ENCODE results near the gene SIGLEC15.

The SIGLEC15 gene

GRCh38 chr18:45879681-45880655 lies 54.5 kb downstream of the SIGLEC15 start:
- DNase-seq (ENCODE audit: low read depth), result no peak

GRCh38 chr18:45880876-45881558 lies 55.5 kb downstream of the SIGLEC15 start:
- DNase-seq (ENCODE audit: low read depth), result no peak

GRCh38 chr18:45887585-45887984 lies 62.1 kb downstream of the SIGLEC15 start:
- DNase-seq (ENCODE audit: low read depth), result no peak

- no peak for DNase-seq (ENCODE audit: low read depth)
These were observed 64.1 kb downstream of the SIGLEC15 start for GRCh38 chr18:45889419-45890064.

GRCh38 chr18:45890606-45891005 lies 65.1 kb downstream of the SIGLEC15 start:
- DNase-seq (ENCODE audit: low read depth), result no peak

- no peak for DNase-seq (ENCODE audit: low read depth)
These were observed 66.3 kb downstream of the SIGLEC15 start for GRCh38 chr18:45891806-45892205.
